SJSA1 (cell line): Measurements from ENCODE around the gene HSF2BP. TPM values are rescaled to one million over a fixed set of nuclear protein-coding genes. Genes with fewer than 3 reads are reported as not detected.
"Not testable (repeated sequence)": the region's sequence is repeated elsewhere in the genome, so short reads cannot be mapped to it uniquely, and the experiment has no call there.

Source experiments
- DNase-seq, 2 experiments: peaks; one replicate each; pipeline ENCODE4 v3.0.0-alpha.2; 2015 to 2020; ENCODE audit warnings: low spot score in 2 of 2, low read depth in 1 of 2
- H3K27ac ChIP-seq: fragments of 250-450 bp; sonication (Bioruptor Pico); 2 replicates; pipeline ENCODE4 v1.5.1; 2020; ENCODE audit warnings: mild to moderate bottlenecking, moderate library complexity
- H3K27me3 ChIP-seq: fragments of 250-450 bp; sonication (Bioruptor Pico); replicated peaks from 2 replicates; pipeline ENCODE4 v1.5.1; 2020; ENCODE audit warnings: mild to moderate bottlenecking, moderate library complexity
- H3K36me3 ChIP-seq: fragments of 250-450 bp; sonication (Bioruptor Pico); 2 replicates; pipeline ENCODE4 v1.5.1; 2020; ENCODE audit warnings: mild to moderate bottlenecking
- H3K4me1 ChIP-seq: fragments of 250-450 bp; sonication (Bioruptor Pico); replicated peaks from 2 replicates; pipeline ENCODE4 v1.6.1; 2021; ENCODE audit warnings: mild to moderate bottlenecking
- H3K4me3 ChIP-seq: fragments of 250-450 bp; sonication (Bioruptor Pico); 2 replicates; pipeline ENCODE4 v1.5.1; 2020; ENCODE audit warnings: mild to moderate bottlenecking
- H3K9me3 ChIP-seq: fragments of 250-450 bp; sonication (Bioruptor Pico); replicated peaks from 2 replicates; pipeline ENCODE4 v1.5.1; 2020; ENCODE audit warnings: mild to moderate bottlenecking
- total RNA-seq: library from RNA; depleted of rRNA; stranded (reverse); fragments of >200 nt; shearing (Covaris generic); gene quantifications from 2 replicates; pipeline ENCODE4 v1.2.3, GENCODE V29; 2014

The HSF2BP gene
- total RNA-seq, 1 experiment from 2014 or later, result 1.6 TPM

GRCh38 chr21:43510669-43511068 is 148.6 kb downstream of the HSF2BP start:
- not testable (repeated sequence) for H3K27ac ChIP-seq, DNase-seq

DNA sequence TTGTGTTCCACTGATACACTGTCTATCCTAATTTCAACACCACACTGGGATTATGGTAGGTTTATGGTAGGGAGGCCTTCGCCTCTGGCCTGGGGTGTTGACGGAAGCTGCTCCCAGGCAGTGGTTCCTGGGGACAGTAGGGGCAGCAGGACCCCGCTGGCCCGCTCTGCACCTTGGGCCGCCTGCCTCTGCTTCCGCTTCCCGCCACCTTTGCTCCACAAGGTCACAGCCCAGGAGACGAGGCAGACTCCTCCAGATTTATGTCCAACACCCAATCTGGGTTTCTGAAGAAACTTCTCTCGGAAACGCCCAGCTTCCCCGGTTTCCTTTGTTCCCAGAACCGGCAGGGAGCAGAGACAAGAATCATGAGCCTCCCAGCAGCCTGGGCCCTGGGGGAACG is 155.4 kb downstream of the HSF2BP start:
- DNase-seq, H3K9me3 ChIP-seq, H3K4me1 ChIP-seq, H3K4me3 ChIP-seq, H3K36me3 ChIP-seq, H3K27me3 ChIP-seq, H3K27ac ChIP-seq: not testable (repeated sequence)

More at GRCh38 chr21:43510669-43511068, 148.6 kb downstream of the HSF2BP start:
- not testable (repeated sequence) for H3K27me3 ChIP-seq, H3K4me1 ChIP-seq, H3K4me3 ChIP-seq, H3K36me3 ChIP-seq, H3K9me3 ChIP-seq

DNA sequence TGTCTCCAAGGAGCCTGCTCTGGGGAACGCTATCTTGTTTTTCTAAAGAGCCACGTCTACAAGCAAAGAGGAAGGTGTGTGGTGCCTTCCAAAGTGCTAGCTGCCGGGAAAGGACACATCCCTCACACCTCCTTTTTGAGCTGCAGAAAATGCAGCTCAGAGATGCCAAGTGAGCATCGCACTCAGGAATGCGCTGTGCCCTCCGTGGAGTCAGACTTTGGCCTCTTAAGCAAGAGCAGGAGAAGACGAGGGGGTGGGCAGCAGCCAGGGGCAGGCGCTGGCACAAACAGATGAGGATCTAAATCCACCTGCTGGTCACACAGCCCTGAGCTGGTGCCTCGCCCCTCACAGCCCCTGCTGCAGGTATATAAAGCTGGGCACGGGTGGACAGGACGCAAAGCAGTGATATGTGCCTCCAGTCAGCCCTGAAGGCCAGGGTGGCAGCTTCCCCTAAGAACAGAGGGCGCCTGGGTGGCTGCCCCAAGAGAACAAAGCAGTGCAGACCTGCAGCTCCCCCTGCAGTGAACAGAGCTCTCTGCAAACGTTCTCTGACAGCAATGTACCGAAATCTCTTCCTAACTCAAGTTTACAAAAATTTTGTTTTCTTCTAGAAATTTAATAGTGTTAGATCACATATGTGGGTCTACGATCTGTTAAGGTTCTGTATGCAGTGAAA is 156.1 kb downstream of the HSF2BP start:
- not testable (repeated sequence) for H3K4me1 ChIP-seq, H3K9me3 ChIP-seq, DNase-seq, H3K27me3 ChIP-seq, H3K27ac ChIP-seq, H3K4me3 ChIP-seq, H3K36me3 ChIP-seq

- not testable (repeated sequence) for H3K27ac ChIP-seq, DNase-seq, H3K4me3 ChIP-seq, H3K27me3 ChIP-seq, H3K9me3 ChIP-seq, H3K36me3 ChIP-seq, H3K4me1 ChIP-seq
Observed at GRCh38 chr21:43502407-43503071, 156.7 kb downstream of the HSF2BP start.

- DNase-seq, H3K36me3 ChIP-seq, H3K9me3 ChIP-seq, H3K27ac ChIP-seq, H3K4me1 ChIP-seq, H3K4me3 ChIP-seq, H3K27me3 ChIP-seq: not testable (repeated sequence)
Observed at GRCh38 chr21:43498924-43499323, 160.4 kb downstream of the HSF2BP start.

DNA sequence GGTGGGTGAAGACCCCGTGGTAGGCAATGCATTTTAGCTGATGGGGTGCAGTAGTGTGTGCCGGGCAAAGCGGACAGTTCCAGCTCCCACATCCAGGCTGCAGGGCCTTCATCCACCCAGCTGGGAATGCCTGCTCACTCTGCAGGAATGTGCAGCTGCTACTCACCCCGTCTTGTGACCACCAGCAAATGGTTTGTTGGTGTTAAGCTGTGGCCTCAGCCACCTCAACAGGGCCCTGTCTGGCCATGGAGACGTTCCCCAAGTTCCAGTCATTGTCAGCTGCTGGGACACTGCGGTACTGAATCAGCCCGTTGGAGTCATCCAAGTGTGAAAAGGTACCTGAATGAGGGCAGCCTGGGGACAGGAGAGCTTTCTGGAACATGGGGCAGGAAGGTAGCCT is 161.2 kb downstream of the HSF2BP start:
- H3K4me1 ChIP-seq, DNase-seq, H3K27ac ChIP-seq, H3K9me3 ChIP-seq, H3K36me3 ChIP-seq, H3K4me3 ChIP-seq, H3K27me3 ChIP-seq: not testable (repeated sequence)

- not testable (repeated sequence) for H3K4me3 ChIP-seq, H3K27me3 ChIP-seq, H3K4me1 ChIP-seq, H3K27ac ChIP-seq, DNase-seq, H3K36me3 ChIP-seq, H3K9me3 ChIP-seq
Observed at GRCh38 chr21:43494279-43495012, 164.8 kb downstream of the HSF2BP start.

DNA sequence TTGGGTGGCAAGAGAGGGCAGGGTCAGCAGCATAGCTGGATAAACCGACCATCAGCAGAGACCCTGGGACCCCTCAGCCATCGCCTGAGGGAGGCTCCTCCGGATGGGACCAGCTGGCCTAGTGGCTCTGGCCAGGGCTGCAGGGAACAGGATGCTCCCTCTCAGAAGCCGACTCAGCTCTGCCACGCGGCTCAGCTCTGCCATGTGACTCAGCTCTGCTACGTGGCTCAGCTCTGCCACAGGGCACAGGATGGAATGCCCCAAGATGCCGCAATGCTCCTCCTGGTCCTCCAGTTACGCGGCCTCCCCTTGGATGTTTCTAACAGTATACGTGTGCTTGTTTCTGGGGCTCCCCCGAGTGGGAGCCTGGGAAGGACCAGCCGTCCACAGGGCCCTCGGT is 165.8 kb downstream of the HSF2BP start:
- H3K36me3 ChIP-seq, H3K27me3 ChIP-seq, H3K27ac ChIP-seq, H3K4me1 ChIP-seq, H3K9me3 ChIP-seq, DNase-seq, H3K4me3 ChIP-seq: not testable (repeated sequence)

DNA sequence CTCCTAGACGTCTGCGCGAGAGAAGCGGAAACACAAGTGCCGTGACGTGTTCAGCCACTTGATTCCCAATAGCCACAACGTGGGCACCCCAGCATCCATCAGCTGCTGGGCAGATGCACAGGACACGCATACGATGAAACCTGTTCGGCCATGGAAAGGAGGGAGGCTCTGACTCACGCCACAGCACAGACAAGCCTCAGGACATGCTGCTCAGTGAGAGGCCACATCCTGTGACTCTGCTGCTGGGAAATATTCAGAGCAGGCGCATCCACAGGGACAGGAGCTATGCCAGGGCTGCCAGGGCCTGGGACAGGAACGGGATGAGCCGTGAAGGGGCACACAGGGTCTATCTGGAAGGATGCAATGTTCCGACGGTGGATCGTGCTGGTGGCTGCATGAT is 171.1 kb downstream of the HSF2BP start:
- not testable (repeated sequence) for H3K4me1 ChIP-seq, H3K36me3 ChIP-seq, H3K9me3 ChIP-seq, H3K4me3 ChIP-seq, H3K27ac ChIP-seq, DNase-seq, H3K27me3 ChIP-seq

GRCh38 chr21:43486051-43486450 is 173.2 kb downstream of the HSF2BP start:
- DNase-seq, result not testable (repeated sequence)

GRCh38 chr21:43485016-43485415 is 174.3 kb downstream of the HSF2BP start:
- not testable (repeated sequence) for H3K27ac ChIP-seq, H3K4me1 ChIP-seq, H3K9me3 ChIP-seq, H3K4me3 ChIP-seq, H3K27me3 ChIP-seq, DNase-seq, H3K36me3 ChIP-seq

More at GRCh38 chr21:43486051-43486450, 173.2 kb downstream of the HSF2BP start:
- not testable (repeated sequence) for H3K9me3 ChIP-seq, H3K4me3 ChIP-seq, H3K27me3 ChIP-seq, H3K36me3 ChIP-seq, H3K4me1 ChIP-seq, H3K27ac ChIP-seq

GRCh38 chr21:43479197-43479596 is 180.1 kb downstream of the HSF2BP start:
- H3K27me3 ChIP-seq, H3K9me3 ChIP-seq, H3K4me1 ChIP-seq, H3K4me3 ChIP-seq, H3K27ac ChIP-seq, H3K36me3 ChIP-seq, DNase-seq: not testable (repeated sequence)
